GM18867 (cell line): ENCODE data around the gene CETN3.
"Not testable (repeated sequence)": the region's sequence is repeated elsewhere in the genome, so short reads cannot be mapped to it uniquely, and the experiment has no call there.

ENCODE experiments used
- ATAC-seq: cut with Tn5 transposase; IDR thresholded peaks from one replicate; pipeline ENCODE4 v1.9.1; 2021; ENCODE audit warnings: mild to moderate bottlenecking, moderate library complexity; ENCODE audit not compliant: unreplicated experiment

The CETN3 gene

DNA sequence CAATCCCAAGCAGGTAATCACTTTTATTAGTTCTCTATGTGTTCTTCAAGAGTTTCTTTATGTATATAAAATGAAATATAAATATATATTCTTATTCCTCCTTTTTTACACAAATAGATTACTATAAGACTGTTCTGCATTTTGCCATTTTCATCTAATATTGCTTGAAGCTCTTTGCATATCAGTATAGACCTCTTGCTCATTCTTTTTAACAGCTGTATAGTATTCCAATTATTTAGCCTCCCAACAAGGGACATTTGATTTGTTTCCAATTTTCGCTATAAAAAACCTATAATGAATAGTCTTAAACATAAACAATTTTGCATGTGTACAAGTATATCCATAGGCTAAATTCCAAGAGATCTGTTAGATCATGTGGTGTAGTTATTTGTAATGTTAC lies 25.2 kb downstream of the CETN3 start:
- no peak for ATAC-seq

DNA sequence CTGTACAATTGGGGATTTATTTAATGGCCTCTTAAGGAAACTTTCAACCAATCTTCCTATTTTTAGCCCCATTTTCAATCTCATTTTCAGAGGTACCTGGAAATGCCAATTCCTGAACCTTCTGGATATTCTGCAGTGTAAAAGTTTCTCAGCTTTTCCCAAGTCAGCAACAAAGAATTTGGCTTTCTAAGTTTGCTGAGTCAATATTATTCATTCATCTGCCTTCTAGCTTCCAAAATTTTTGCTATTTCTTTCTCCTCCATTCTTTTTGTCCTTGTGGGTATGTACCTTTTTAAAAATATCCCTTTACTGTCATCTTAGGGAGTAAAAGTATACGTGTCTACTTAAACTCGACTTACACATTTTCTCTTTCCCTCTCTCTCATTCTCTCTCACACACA lies 25.7 kb downstream of the CETN3 start:
- ATAC-seq, result no peak

DNA sequence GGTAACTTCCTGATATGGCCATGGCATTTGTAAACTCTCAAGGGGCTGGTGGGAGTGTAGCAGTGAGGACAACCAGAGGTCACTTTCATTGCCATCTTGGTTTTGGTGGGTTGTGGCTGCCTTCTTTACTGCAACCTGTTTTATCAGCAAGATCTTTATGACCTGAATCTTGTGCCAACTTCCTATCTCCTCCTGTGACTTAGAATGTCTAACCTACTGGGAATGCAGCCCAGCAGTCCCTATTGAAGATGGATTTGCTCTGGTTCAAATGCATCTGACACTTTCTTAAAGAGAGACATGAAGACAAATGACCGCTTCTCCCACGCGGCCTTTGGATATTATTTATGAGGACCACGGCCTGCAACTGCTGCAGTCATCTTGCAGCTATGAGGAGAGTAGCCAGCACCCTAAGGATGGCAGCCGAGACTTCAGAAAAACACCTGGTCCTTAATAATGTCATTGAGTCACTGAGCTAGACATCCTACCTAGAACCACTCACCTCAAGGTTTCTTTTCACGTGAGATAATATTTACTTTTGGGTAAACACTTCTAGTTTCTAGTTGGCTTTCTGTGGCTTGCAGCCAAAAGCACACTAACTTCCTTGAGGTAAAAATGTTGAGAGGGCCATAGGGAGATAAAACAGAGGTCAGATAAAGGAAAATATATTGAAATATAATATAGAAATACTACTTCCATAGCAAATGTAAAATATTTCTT lies 28.2 kb downstream of the CETN3 start:
- ATAC-seq, result no peak

DNA sequence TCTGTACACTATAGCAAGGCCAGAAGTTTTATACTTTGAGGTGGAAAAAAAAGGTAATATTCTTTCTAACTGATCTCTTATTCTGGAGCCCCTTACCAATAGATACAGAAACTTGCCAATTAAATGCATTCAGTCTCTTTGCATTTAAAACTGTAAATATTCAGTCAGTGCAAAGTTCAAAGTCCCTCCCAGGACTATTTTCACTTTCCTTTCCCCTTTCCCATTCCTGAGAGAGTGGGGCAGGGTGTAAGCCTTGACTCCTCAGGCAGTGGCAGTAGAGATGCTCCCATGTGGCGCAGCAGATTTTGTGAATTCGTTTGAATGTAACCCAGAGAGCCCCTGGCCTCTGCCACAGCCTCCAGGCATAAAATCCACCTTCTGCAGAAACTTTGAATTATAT lies 29.9 kb downstream of the CETN3 start:
- ATAC-seq, result no peak

DNA sequence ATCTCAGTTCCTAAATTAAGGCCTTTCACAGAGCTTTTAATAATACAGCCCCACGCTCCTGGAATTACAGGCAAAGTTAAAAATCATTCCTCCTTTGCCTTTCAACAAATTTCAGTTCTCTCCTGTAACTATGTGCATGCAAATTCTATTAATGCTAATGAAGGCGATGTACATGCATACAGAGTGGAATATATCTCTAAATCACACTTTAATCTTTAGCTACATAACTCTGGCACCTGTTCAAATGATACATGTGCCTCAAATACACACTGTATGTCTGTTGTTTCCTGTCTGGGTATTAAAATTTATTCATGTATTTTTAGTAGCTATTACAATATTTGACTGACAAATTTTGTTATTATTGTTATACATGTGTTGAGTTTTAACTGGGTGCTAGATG lies 30.8 kb downstream of the CETN3 start:
- no peak for ATAC-seq

DNA sequence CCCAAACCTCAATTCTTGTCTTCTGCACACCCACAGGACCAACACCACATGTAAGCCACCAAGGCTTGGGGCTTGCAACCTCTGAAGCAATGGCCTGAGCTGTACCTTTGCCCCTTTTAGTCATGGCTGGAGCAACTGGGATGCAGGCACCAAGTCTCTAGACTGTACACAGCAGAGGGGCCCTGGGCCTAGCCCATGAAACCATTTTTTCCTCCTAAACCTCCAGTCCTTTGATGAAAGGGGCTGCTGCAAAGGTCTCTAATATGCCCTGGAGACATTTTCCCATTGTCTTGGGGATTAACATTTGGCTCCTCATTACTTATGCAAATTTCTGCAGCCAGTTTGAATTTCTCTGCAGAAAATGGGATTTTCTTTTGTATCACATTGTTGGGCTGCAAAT lies 38.3 kb downstream of the CETN3 start:
- not testable (repeated sequence) for ATAC-seq

DNA sequence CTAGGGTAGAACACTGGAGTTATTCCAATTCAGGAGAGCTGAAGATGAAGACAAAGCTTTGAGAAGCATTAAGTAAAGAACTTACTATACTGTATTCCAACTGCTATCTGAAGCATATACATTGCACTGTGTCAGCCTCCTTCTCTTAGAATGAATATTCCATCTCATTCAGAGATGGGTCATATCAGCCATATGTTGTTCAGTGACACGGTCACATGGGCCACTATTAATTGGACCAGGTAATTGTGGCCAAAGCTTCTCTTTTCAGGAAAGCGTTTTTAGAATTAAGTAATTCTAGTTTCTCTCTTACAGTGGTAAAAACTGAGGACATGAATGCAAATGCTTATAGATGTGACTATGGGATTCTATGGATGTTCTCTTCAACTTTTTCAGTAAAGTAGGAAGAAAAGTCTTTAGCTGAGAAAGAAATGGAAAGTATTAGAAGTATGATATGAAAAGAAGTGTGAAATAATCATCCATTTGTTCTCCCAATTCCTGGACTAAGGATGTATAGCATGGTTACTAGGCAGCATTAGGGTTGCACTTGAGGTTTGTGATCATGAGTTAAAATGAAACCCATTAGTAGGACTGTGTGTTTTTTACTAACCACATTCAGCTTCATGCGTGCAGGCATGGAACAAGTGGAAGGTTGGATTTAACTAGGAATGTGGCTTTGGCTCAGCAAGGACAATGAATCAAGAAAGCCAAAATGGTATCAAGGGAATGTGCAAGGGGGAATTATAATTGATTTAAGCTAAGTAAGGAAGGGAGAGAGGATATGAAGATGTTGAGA lies 40.9 kb downstream of the CETN3 start:
- ATAC-seq, result peak; percentile 71

DNA sequence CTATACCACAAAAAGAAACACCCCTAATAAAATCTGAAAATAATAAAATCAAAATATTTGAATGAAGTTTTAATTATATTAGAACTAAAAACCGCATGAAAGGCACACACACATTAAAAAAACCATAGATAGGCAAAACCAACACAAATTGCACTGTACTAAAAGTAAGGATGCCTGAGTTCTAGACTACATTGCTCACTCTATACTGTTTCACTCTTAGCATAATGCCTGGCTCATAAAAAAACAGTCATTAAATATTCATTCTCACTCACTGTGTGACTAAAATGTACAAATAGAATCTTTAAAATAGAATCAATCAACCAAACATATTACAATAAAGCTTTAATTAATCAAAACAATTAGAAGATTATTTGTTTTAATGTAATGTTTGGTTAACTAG lies 41.7 kb downstream of the CETN3 start:
- ATAC-seq, result no peak

DNA sequence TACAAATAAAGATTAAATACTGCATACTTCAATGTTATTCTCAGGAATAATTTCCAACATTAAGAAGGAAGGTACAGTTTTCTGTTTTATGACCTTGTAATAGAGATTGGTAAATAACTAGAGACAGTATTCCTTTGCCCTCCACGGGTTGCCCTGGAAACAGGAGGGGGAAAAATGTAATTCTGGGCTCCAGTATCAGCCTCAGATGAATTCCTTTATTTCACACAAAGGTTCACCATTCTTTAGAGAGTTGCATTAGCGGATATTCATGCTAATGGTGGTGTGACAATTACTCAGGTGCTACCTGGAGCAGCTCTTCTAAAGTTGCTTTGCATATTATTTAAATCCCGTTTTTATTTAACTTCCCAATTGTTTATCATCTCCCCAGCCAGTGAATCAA lies 42.6 kb downstream of the CETN3 start:
- no peak for ATAC-seq

DNA sequence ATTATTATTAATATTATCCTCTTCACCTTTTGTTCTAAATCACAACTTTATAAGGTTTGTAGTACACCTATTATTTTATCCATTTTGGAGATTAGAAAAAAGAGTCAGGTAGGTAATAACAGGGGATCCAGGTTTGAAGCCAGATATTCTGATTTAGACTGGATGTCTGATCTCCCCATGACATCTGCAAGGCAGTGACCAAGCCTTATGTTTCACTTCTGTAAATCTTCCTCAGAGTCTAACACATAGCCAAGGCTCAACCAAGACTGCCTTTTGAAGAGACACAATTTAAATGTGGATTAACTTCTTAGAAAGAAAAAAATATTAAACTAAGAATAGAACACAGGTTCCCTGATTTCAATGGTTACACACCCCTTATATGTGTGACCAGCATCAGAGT lies 44.2 kb downstream of the CETN3 start:
- no peak for ATAC-seq

DNA sequence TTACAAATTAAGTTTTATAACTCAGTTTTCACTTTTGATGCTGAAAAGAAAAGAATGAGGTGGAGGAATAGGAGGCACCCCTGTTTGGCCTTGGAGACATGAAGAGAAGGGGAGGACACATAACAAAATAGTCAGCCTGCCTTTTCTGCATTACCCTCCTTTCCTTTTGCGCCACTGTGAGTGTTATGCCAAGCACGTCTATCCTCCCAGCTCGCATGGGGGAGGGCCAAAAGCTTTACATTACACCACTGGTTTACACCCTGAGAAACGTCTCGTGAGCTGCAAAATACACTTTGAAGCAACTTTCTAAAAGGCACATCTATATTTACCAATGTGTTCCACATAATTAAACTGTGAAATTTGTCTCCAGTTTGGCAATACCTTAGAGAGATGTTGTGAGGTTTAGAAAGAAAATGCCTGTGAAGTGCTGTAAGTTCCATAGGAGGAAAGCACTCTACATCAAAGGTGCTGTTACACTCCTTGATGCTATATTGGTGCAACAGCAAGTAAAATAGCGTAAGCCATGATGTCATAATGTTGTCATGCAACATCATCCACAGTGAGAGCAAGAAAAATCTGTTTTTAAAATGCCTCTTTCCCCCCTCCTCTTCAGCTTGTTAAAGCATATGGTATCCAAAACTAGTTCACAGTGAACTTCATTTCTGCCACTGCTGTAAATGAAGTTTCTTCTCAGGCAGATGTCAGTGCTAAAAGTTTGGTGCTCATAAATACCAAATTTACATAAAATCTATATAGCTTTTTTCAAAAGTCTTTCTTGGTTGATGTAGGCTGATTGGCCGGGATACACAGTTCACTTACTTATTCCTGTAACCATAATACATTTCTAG lies 50.3 kb downstream of the CETN3 start:
- ATAC-seq, result no peak

DNA sequence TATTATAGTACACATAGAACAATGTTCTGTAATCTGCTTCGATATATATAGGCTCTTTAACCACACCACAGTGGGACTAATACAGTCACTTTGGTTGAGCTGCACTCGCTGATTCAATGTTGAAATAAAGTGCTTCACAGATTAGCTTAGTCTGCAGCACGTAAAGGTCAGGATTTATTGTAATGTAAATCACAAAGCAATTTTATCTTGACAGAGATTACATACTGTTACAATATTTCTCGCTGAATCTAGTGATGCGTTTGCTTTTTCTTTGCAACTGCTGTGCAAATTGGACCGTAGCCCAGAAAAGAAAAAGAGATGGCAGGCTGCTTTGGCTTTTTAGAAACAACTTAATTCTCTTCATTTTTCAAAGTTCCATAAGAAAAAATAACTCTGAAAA lies 52.9 kb downstream of the CETN3 start:
- ATAC-seq, result no peak

DNA sequence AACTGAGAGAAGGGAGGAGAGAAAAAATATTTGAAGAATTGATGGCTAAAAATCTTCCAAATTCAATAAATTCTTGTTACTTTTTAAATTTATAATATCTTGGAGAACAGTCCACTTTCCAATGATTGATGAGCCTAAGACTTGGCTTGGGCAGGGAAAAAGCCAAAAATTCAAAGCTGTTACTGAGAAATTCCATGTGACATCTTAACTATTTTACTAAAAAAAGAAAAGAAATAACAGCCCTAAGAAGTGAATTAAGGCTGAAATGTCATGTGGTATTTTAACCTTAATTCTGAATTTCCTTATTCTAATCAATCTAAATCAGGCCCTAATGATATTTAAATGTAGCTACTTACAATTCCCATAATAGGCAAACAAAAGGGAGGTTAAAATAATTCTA lies 53.4 kb downstream of the CETN3 start:
- ATAC-seq, result no peak

DNA sequence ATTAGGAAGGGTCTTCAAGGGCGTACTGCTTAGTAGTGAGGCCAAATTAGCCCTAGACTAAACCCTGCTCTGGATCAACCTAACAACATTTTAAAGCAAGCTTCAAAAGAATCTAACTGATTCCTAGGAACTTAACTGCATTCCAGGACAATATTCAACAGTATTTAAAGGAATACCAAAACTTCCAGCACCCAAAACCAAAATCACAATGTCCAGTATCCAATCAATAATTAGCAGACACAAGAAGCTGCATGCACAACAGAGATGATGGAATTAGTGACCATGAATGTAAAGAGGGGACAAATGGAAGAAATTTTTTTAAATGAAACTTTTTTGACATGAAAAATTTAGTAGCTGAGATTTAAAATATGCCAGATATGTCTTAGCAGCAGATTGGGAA lies 53.9 kb downstream of the CETN3 start:
- ATAC-seq, result no peak

DNA sequence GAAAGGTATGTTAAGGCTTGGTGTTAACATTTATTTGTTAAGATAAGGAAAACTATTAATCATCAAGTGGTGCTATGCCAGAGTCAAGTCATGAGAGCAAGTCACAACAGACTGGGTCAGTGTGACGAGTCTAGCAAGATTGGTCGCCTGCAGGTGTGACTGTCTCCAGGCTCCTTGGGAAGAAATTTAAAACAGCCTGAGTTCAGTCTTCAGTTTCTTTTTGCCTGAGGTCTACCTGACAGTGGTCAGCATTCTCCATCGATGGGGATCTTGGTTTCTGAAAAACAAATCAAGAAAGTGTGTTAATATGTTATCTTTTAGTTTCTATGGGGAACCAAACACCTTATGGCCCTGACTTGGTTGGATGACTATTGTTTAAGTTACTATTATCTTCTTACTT lies 56.3 kb downstream of the CETN3 start:
- peak; percentile 51 for ATAC-seq

DNA sequence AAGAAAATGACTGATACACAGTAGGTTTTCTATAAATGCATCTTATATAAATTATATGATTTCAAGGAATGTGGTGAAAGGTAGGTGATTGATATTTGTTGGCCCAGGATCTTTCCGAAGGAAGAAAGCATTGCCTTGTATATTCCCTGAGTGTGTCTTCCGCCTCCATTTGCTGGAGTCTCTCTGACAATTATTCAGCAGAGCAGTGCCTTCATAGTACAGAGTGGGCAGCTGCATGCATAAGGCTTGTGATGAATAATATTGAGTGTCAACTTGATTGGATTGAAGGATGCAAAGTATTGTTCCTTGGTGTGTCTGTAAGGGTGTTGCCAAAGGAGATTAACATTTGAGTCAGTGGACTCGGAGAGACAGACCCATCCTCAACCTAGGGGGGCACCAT lies 58.5 kb downstream of the CETN3 start:
- no peak for ATAC-seq

DNA sequence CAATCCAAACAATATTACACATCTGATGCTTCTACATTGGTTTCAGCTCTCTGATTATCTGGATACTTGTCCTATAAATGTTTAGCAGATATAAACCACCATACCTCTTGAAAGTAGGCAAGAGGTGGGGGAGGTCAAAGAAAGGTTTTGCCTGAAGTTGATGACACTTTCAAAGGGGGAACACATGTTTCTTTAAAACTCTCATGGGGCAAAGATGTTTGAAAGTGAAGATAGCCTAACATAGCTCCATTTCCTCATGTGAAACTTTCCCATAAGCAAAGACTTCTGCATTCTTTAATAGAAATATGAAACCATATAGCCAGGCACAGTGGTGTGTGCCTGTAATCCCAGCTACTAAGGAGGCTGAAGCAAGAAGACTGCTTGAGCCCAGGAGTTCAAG lies 62.1 kb downstream of the CETN3 start:
- ATAC-seq, result no peak

DNA sequence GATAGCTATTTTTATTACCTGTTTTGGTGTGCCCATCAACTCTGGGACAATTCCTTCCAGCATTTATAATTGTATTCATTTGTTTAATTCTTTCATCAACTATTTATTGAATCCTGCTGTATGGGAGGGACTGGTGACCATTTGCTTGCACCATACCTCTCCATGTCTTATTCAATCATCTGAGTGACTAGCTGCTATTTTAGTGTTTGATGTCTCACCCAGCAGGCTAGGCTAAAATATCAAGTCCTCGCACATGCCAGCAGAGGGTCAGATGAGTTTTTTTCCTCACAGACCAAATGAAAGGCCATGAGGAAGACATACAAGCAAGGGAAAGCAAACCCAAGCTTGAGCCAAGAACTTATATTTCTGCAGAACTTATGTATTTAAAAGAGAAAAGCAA lies 63.9 kb downstream of the CETN3 start:
- ATAC-seq, result no peak

DNA sequence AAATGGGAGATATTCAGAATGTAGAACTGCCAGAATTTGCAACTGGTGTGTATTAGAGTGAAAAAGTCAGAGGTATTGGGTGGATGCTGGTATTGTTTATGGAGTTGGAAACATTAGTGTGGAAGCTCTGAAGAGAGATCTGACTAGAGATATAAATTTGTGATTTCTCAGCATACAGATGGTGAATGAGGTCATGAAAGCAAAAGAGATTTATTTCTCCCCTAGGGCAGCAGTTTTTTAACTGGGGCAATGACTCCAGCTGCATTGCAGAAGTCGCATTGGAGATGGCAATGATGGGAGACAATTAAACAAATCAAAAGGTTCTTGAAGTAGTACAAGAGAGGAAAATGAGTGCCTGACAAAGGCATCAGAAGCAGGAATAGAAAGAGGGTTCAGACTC lies 64.9 kb downstream of the CETN3 start:
- ATAC-seq, result no peak

DNA sequence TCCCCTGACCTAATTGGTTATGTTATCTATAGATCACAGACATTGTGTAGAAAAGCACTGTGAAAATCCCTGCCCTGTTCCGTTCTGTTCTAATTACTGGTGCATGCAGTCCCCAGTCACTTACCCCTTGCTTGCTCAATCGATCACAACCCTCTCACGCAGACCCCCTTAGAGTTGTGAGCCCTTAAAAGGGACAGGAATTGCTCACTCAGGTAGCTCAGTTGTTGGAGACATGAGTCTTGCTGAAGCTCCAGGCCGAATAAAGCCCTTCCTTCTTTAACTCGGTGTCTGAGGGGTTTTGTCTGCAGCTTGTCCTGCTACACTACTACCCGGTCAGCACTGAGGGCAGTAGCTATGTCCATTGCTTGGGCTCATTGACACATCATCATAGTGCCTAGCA lies 65.8 kb downstream of the CETN3 start:
- ATAC-seq, result not testable (repeated sequence)

DNA sequence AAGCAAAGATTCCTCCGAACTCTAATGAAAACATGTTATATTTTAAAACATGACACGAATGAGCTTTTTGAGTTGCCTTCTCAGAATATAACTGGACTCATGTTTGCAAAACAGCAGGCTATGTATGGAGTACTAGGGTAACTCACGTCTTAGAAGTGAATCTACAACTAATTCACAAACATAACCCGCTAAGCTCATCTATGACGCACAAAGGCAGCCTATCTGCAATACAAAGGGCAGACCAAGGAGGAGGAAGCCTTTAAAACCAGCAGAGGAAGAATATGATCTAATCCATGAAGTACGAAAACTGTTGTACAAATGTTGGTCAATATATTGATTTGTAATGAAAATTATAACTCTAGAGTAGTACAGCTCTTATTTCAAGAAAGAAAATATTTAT lies 67.0 kb downstream of the CETN3 start:
- ATAC-seq, result no peak
